HL-60 (cell line): Measurements from ENCODE around the gene ADAM29.

Experiments
- DNase-seq, 2 experiments: peaks; one replicate each; pipeline ENCODE4 v3.0.0-alpha.2; 2010 to 2020; ENCODE audit warnings: low read depth in 1 of 2, low spot score in 1 of 2
- H3K27ac ChIP-seq: fragments of 250-450 bp; sonication (Bioruptor Pico); replicated peaks from 2 replicates; pipeline ENCODE4 v1.5.1; 2020; ENCODE audit warnings: mild to moderate bottlenecking, moderate library complexity
- H3K27me3 ChIP-seq: fragments of 250-450 bp; sonication (Bioruptor Pico); 2 replicates; pipeline ENCODE4 v1.5.1; 2021; ENCODE audit warnings: mild to moderate bottlenecking, moderate library complexity; ENCODE audit not compliant: insufficient read depth, poor library complexity, severe bottlenecking
- H3K4me3 ChIP-seq: replicated peaks from 2 replicates; pipeline ENCODE4 v1.5.1; 2011; ENCODE audit warnings: mild to moderate bottlenecking, control low read depth, low read length; ENCODE audit not compliant: insufficient read depth
- GABPA ChIP-seq: IDR thresholded peaks from 2 replicates; pipeline ENCODE4 v1.6.1; 2012; ENCODE audit warnings: low read depth
- POLR2AphosphoS5 ChIP-seq: IDR thresholded peaks from 2 replicates; pipeline ENCODE4 v1.6.1; 2012; ENCODE audit warnings: low read depth
- SPI1 ChIP-seq: IDR thresholded peaks from 2 replicates; pipeline ENCODE4 v1.6.1; 2012; ENCODE audit warnings: low read depth, mild to moderate bottlenecking, borderline replicate concordance
- TF ChIP-seq, protein P1 (sequence below): IDR thresholded peaks from one replicate; pipeline ENCODE4 v1.5.1; 2011; ENCODE audit warnings: low read length, control low read depth, inconsistent platforms; ENCODE audit not compliant: insufficient read depth
- TF ChIP-seq, protein P2 (sequence below): IDR thresholded peaks from 2 replicates; pipeline ENCODE4 v1.6.1; 2012; ENCODE audit warnings: low read depth; ENCODE audit not compliant: insufficient replicate concordance

Gene ADAM29

DNA sequence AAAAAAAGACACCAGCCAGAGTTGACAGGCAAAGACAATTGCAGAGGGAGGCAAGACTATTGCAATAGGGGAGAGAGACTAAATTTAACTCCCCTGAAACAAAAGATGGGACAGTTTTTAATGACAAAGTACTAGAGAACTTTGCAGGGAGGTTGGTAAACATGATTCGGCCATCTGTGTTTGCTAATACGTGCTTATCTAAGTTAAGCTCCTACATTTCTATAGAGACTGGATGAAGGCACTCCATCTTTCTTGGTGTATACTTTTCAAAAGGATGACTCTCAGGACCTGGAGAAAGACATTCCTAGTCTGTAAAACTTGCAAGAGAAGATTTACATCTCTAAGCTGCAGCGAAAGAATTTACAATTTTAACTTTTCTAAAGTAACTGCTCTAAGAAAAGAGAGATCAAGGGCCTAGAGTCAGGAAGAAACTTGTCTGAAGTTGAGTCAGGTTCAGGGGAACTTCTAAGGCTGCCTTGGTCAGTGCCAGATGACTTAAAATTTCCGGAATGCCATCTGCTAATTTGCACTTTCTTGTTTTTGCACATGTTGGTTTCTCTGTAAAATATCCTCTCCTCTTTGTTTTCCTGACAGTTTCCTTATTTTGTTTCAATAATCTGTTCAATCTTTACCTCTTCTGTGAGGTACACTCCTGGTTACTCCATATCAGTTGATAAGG lies 10.6 kb downstream of the ADAM29 start:
- TF ChIP-seq, protein P1, sequence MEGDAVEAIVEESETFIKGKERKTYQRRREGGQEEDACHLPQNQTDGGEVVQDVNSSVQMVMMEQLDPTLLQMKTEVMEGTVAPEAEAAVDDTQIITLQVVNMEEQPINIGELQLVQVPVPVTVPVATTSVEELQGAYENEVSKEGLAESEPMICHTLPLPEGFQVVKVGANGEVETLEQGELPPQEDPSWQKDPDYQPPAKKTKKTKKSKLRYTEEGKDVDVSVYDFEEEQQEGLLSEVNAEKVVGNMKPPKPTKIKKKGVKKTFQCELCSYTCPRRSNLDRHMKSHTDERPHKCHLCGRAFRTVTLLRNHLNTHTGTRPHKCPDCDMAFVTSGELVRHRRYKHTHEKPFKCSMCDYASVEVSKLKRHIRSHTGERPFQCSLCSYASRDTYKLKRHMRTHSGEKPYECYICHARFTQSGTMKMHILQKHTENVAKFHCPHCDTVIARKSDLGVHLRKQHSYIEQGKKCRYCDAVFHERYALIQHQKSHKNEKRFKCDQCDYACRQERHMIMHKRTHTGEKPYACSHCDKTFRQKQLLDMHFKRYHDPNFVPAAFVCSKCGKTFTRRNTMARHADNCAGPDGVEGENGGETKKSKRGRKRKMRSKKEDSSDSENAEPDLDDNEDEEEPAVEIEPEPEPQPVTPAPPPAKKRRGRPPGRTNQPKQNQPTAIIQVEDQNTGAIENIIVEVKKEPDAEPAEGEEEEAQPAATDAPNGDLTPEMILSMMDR, result no peak
- TF ChIP-seq, protein P2, sequence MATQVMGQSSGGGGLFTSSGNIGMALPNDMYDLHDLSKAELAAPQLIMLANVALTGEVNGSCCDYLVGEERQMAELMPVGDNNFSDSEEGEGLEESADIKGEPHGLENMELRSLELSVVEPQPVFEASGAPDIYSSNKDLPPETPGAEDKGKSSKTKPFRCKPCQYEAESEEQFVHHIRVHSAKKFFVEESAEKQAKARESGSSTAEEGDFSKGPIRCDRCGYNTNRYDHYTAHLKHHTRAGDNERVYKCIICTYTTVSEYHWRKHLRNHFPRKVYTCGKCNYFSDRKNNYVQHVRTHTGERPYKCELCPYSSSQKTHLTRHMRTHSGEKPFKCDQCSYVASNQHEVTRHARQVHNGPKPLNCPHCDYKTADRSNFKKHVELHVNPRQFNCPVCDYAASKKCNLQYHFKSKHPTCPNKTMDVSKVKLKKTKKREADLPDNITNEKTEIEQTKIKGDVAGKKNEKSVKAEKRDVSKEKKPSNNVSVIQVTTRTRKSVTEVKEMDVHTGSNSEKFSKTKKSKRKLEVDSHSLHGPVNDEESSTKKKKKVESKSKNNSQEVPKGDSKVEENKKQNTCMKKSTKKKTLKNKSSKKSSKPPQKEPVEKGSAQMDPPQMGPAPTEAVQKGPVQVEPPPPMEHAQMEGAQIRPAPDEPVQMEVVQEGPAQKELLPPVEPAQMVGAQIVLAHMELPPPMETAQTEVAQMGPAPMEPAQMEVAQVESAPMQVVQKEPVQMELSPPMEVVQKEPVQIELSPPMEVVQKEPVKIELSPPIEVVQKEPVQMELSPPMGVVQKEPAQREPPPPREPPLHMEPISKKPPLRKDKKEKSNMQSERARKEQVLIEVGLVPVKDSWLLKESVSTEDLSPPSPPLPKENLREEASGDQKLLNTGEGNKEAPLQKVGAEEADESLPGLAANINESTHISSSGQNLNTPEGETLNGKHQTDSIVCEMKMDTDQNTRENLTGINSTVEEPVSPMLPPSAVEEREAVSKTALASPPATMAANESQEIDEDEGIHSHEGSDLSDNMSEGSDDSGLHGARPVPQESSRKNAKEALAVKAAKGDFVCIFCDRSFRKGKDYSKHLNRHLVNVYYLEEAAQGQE, result no peak
- TF ChIP-seq SPI1, result no peak
- TF ChIP-seq GABPA, result no peak
- no peak for TF ChIP-seq POLR2AphosphoS5
- DNase-seq, result no peak
- H3K4me3 ChIP-seq, result no peak overlapping the region
- H3K27me3 ChIP-seq, result no peaks in the 10 kb centered on the region
- no peak overlapping the region for H3K27ac ChIP-seq

DNA sequence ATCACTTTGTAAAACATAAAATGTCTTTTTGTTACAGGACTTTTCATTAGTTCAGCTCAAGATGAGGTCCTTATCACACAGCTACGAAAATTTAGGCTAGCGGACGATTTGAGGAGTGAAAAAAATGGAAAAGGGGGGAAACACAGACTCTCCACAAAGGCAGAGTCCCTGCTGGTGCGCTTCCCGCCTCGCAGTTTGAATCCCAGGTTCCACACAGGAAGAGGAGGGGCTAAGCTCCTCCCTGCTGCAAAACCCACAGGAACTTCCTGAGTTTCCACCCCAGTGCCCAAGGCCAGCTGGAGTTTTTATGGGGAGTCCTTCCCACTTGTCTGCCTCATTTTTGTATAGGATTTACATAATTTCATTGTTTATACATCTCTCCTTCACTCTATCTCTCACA lies 11.2 kb downstream of the ADAM29 start:
- TF ChIP-seq, protein P1, result no peak
- TF ChIP-seq SPI1 (no peak), POLR2AphosphoS5 (no peak), GABPA (no peak)
- TF ChIP-seq, protein P2, result no peak
- H3K4me3 ChIP-seq, result no peak overlapping the region
- no peaks in the 10 kb centered on the region for H3K27me3 ChIP-seq
- no peak overlapping the region for H3K27ac ChIP-seq
- DNase-seq, result no peak

DNA sequence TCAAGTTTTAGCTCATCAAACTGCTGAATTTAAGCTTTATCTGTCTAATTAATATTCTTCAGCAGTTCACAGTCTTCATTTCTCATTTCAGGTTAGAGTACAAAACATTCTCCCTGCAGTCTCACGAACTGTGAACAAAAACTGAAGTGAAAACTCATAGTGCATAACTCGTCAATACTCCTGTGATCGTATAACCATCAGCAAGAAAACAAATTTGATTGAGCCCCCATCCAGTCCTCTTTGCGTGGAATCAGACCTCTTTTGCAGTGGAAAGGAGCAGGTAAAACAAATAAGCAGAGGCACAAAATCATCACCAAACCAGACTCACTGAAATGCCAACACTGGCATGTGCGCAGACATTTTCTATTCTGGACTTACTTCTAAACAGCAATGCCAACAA lies 12.7 kb downstream of the ADAM29 start:
- Histone ChIP-seq H3K27me3 (no peaks in the 10 kb centered on the region), H3K4me3 (no peak overlapping the region), H3K27ac (no peak overlapping the region)
- no peak for DNase-seq
- no peak for TF ChIP-seq POLR2AphosphoS5
- TF ChIP-seq GABPA, result no peak
- TF ChIP-seq, protein P1, result no peak
- no peak for TF ChIP-seq SPI1
- TF ChIP-seq, protein P2, result no peak
